Large intestine (tissue), 3 donors: ENCODE results near the gene CAVIN1. TPM values are rescaled to one million over a fixed set of nuclear protein-coding genes. Genes with fewer than 3 reads are reported as not detected.
"Not testable (repeated sequence)": the region's sequence is repeated elsewhere in the genome, so short reads cannot be mapped to it uniquely, and the experiment has no call there.

Source experiments
- DNase-seq, 2 donors: peaks; one replicate each; pipeline versions ENCODE4 v3.0.0 to v3.0.0-alpha.2; 2013
- H3K27ac ChIP-seq: one replicate; pipeline ENCODE4 v1.5.1; 2013; ENCODE audit warnings: low read length
- H3K27me3 ChIP-seq: 2 replicates; pipeline ENCODE4 v1.6.1; 2013; ENCODE audit warnings: low read length; ENCODE audit not compliant: control insufficient read depth, insufficient read depth
- H3K36me3 ChIP-seq: 2 replicates; pipeline ENCODE4 v1.6.1; 2013; ENCODE audit warnings: low read length; ENCODE audit not compliant: control insufficient read depth, insufficient read depth
- H3K4me1 ChIP-seq: one replicate; pipeline ENCODE4 v1.6.1; 2013; ENCODE audit warnings: low read length; ENCODE audit not compliant: control insufficient read depth, insufficient read depth
- H3K4me3 ChIP-seq: one replicate; pipeline ENCODE4 v1.5.1; 2013; ENCODE audit warnings: low read length
- H3K9me3 ChIP-seq: one replicate; pipeline ENCODE4 v1.6.1; 2013; ENCODE audit warnings: mild to moderate bottlenecking, low read depth, low read length, moderate library complexity; ENCODE audit not compliant: control insufficient read depth
- WGBS: methylation state at CpG from one replicate; pipeline ENCODE4 v1.1.5; 2013; ENCODE audit warnings: low lambda C conversion rate; ENCODE audit not compliant: insufficient coverage; 5-methylcytosine and 5-hydroxymethylcytosine counted together
- polyA plus RNA-seq: library from polyadenylated mRNA; unstranded; fragments of 120-200 nt; gene quantifications from one replicate; pipeline ENCODE4 v1.2.1, GENCODE V29; 2013

CAVIN1 gene
- polyA plus RNA-seq, 1 donor, result 71.0 TPM

DNA sequence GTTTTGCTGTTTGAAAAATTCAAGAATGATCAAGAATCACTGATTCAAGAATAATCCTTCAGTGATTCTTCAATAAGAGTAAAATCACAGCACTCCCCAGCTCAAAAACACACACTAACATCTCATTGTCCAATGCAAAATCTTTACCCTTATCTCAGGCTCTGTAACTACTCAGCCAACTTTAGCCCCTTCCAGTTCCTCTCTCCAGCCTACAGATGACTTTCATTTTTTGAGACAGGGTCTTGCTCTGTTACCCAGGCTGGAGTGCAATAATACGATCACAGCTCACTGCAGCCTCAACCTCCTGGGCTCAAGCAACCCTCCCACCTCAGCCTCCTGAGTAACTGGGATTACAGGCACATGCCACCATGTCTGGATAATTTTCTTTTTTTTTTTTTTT is 59.8 kb downstream of the CAVIN1 start:
- no peak for DNase-seq
- H3K27ac ChIP-seq, result no peak overlapping the region
- peaks cover 4% of the 10 kb centered on the region for H3K36me3 ChIP-seq
- peaks cover 16% of the 10 kb centered on the region for H3K4me1 ChIP-seq
- no peaks in the 10 kb centered on the region for H3K27me3 ChIP-seq
- H3K4me3 ChIP-seq, result no peak overlapping the region
- no peaks in the 10 kb centered on the region for H3K9me3 ChIP-seq
- no CpG with 5 or more reads among the region's 1 CpG for WGBS

DNA sequence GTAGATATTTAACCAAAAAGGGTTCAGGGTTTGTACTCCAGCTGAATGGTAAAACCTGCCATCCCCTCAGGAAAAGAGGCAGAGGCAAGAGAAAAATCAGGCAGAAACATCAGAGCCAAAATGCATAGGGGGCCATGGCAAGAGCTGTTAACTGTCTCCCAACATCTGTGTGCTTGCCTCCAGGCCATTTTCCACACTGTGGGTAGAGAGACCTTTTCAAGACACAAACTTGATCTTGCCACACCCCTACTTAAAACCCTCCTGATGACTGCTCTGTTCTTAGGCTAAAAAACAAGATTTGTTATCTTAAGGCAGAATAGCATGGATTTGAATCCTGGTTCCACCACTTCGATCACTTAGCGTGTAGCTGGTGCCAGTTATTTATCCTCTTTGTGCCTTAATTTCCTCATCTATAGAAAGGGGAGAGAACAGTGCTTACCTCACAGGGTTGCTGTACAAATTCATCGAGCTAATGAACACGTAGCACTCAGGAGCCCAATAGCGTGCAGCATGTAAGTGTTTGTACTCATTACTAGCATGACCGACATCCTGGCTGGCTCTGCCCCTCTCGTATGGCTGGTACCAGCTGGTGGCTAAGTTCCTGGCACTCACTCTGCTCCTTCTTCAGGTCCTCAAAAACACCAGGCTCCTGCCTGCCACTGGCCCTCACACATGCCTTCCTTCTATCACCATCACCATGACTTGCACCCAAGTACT is 60.7 kb downstream of the CAVIN1 start:
- peak overlapping the region; percentile 18 for H3K27ac ChIP-seq

DNA sequence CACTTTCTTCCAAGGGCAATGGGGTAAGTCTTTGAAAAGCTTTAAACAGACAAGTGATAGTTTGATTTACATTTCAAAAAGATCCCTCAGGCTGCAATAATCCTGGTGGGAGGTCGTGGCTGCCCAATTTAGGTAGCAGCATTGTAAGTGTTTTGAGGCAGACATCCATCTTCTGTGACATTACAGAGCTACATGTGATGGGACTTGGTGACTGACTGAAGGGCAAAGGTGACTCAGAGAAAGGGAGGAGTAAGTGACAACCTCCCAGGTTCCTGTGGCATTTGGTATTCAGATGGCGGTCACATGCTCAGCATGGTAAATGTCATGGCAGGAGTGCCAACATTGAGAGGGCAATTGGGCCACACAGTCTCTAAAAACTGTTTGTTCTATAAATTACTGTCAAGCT is 61.3 kb downstream of the CAVIN1 start:
- peak overlapping the region; percentile 18 for H3K27ac ChIP-seq
- H3K4me1 ChIP-seq, result peaks cover 10% of the 10 kb centered on the region
- WGBS, result no CpG with 5 or more reads among the region's 2 CpGs
- H3K27me3 ChIP-seq, result no peaks in the 10 kb centered on the region
- no peak overlapping the region for H3K4me3 ChIP-seq
- DNase-seq, result peak; percentile 36 to 63
- H3K36me3 ChIP-seq, result peaks cover 4% of the 10 kb centered on the region
- no peaks in the 10 kb centered on the region for H3K9me3 ChIP-seq

More for the DNA sequence above, 60.7 kb downstream of the CAVIN1 start:
- H3K9me3 ChIP-seq, result no peaks in the 10 kb centered on the region
- H3K4me3 ChIP-seq, result no peak overlapping the region
- H3K27me3 ChIP-seq, result no peaks in the 10 kb centered on the region
- DNase-seq, result no peak
- peaks cover 14% of the 10 kb centered on the region for H3K4me1 ChIP-seq
- peaks cover 4% of the 10 kb centered on the region for H3K36me3 ChIP-seq
- 100% methylated on average over 1 of the region's 7 CpGs for WGBS

DNA sequence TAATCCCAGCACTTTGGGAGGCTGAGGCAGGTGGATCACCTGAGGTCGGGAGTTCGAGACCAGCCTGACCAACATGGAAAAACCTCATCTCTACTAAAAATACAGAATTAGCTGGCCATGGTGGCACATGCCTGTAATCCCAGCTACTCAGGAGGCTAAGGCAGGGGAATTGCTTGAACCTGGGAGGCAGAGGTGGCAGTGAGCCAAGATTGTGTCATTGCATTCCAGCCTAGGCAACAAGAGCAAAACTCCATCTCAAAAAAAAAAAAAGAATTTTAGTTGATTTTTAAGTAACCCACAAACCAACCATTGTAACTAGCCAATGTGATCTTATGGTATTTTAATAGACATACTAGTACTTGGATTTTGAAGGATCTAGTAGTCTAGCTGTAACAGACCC is 62.7 kb downstream of the CAVIN1 start:
- WGBS, result no CpG with 5 or more reads among the region's 2 CpGs
- not testable (repeated sequence) for H3K4me3 ChIP-seq, H3K4me1 ChIP-seq, H3K27me3 ChIP-seq, H3K36me3 ChIP-seq, H3K27ac ChIP-seq, H3K9me3 ChIP-seq, DNase-seq

DNA sequence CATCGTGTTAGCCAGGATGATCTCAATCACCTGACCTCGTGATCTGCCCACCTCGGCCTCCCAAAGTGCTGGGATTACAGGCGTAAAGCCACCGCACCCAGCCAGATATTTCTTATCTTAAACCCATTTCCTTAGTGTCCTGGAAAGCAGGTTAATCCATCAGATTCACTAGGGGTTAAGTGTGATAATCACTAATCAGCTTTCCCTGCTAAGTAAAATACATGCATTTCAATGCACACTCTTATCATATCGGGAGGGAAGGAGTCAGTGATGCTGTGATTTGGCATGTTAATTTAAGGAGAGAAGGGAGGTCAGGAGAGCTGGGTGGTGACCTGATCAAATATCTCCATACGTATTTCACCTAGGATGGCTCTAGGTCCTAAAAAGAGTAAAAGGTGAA is 63.9 kb downstream of the CAVIN1 start:
- no peak overlapping the region for H3K27ac ChIP-seq
- H3K36me3 ChIP-seq, result peaks cover 3% of the 10 kb centered on the region
- H3K9me3 ChIP-seq, result no peaks in the 10 kb centered on the region
- no peak overlapping the region for H3K4me3 ChIP-seq
- H3K4me1 ChIP-seq, result peaks cover 10% of the 10 kb centered on the region
- WGBS, result 100% methylated on average over 1 of the region's 7 CpGs
- H3K27me3 ChIP-seq, result no peaks in the 10 kb centered on the region
- no peak for DNase-seq

DNA sequence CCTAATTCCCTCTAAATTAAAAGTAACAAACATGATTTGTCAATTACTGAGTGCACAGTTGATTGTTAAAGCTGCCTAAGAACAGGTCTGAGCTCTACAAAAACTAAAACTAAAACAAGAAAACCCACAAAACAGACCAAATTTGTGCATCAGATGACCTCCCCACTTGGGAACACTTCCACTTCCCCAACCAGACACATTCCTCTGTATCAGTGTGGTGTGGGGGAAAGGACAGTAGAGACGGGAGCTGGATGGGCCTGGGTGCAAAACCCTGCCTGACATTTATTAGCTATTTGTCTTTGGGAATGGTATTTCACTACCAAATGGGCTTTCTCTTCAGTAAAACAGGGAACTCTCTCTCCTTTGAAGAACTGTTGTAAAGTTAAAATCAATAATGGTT is 64.6 kb downstream of the CAVIN1 start:
- no peak for DNase-seq
- H3K9me3 ChIP-seq, result no peaks in the 10 kb centered on the region
- H3K4me1 ChIP-seq, result peaks cover 10% of the 10 kb centered on the region
- H3K4me3 ChIP-seq, result no peak overlapping the region
- H3K27ac ChIP-seq, result no peak overlapping the region
- H3K36me3 ChIP-seq, result no peaks in the 10 kb centered on the region
- WGBS, result no CpG with 5 or more reads among the region's 1 CpG
- no peaks in the 10 kb centered on the region for H3K27me3 ChIP-seq

DNA sequence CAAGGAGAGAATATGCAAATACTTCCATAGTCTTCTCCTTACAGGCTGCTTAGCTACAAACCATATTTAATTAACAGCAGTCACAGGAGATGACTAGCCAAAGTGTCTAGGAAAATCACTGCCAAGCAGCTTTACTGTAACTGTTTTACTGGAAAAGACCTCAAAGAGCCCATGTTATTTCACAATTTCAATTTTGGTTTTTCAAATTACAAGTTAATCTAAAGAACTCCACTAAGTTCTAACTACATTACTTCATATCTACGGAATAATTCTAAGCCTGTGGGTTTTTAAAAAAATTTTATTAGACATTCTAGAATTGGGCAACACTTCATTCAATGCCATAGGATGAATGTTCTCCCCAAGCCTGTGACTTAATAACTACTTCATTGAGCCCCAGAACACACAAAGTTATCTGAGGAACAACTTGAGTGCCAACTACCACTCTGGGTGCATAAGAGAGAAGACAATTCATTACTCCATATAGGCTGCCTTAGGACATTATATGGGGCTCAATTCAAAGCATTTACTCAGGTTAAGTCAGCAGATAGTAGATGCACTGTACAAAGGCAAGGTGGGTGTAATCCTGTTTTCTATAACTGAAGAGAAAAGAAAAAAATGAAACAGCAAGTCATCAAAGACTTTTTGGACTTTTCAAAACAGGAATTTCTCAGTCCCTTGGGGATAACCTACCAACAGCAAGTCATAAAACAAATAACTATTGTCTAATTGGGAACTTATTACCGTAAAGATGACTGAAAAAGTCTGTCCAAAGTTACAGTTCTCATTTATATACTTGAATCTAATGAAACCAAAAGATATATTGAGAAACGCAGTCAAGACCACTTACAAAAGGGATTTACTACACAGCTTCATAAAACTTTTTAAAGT is 67.9 kb downstream of the CAVIN1 start:
- WGBS, result no CpG with 5 or more reads among the region's 3 CpGs
- no peaks in the 10 kb centered on the region for H3K4me1 ChIP-seq
- H3K27ac ChIP-seq, result no peak overlapping the region
- no peaks in the 10 kb centered on the region for H3K27me3 ChIP-seq
- H3K9me3 ChIP-seq, result no peaks in the 10 kb centered on the region
- no peaks in the 10 kb centered on the region for H3K36me3 ChIP-seq
- H3K4me3 ChIP-seq, result no peak overlapping the region
- no peak for DNase-seq

Other genes with a start within 250 kb of the CAVIN1 start
- 0.36 TPM for gene KCNH4, start 242.1 kb downstream of the CAVIN1 start, polyA plus RNA-seq
- 0.13 TPM for gene HCRT, start 237.8 kb downstream of the CAVIN1 start, polyA plus RNA-seq
- gene GHDC, start 228.8 kb downstream of the CAVIN1 start, polyA plus RNA-seq, result 30.1 TPM
- 57.7 TPM for gene STAT5B, start 146.9 kb downstream of the CAVIN1 start, polyA plus RNA-seq
- gene STAT5A, start 134.8 kb downstream of the CAVIN1 start, polyA plus RNA-seq, result 14.2 TPM
- 193 TPM for gene STAT3, start 34.8 kb downstream of the CAVIN1 start, polyA plus RNA-seq
- gene ATP6V0A1, start 35.6 kb upstream of the CAVIN1 start, polyA plus RNA-seq, result 114 TPM
- gene NAGLU, start 113.0 kb upstream of the CAVIN1 start, polyA plus RNA-seq, result 32.9 TPM
- 2.1 TPM for gene HSD17B1, start 129.7 kb upstream of the CAVIN1 start, polyA plus RNA-seq
- gene COASY, start 138.9 kb upstream of the CAVIN1 start, polyA plus RNA-seq, result 65.6 TPM
- gene MLX, start 143.8 kb upstream of the CAVIN1 start, polyA plus RNA-seq, result 52.0 TPM
- 8.6 TPM for gene PSMC3IP, start 154.5 kb upstream of the CAVIN1 start, polyA plus RNA-seq
- 36.8 TPM for gene RETREG3, start 186.1 kb upstream of the CAVIN1 start, polyA plus RNA-seq
- gene TUBG1, start 186.4 kb upstream of the CAVIN1 start, polyA plus RNA-seq, result 40.0 TPM
- 16.2 TPM for gene TUBG2, start 236.0 kb upstream of the CAVIN1 start, polyA plus RNA-seq